Sigmoid colon (tissue), 4 donors: ENCODE measurements around the gene ESR1.

Source experiments
- POLR2A ChIP-seq, 2 donors: fragments of 450-650 bp; IDR thresholded peaks; one replicate each; pipeline ENCODE4 v1.6.1; 2016; ENCODE audit warnings: antibody characterized with exemption in 2 of 2, mild to moderate bottlenecking in 2 of 2, moderate library complexity in 2 of 2
- POLR2AphosphoS5 ChIP-seq, 4 donors: sonication (generic); formaldehyde crosslinking; IDR thresholded peaks; one replicate each; pipeline ENCODE4 v1.6.1; 2017; ENCODE audit warnings: antibody characterized with exemption in 4 of 4
- TF ChIP-seq, protein P1 (sequence below), 4 experiments: fragments of 450-650 bp in 3 of 4; fragments of 200-600 bp in 1 of 4; IDR thresholded peaks; one replicate each; pipeline ENCODE4 v1.5.1; 2016 to 2019; ENCODE audit warnings: antibody characterized with exemption in 4 of 4, mild to moderate bottlenecking in 3 of 4, moderate library complexity in 2 of 4

DNA sequence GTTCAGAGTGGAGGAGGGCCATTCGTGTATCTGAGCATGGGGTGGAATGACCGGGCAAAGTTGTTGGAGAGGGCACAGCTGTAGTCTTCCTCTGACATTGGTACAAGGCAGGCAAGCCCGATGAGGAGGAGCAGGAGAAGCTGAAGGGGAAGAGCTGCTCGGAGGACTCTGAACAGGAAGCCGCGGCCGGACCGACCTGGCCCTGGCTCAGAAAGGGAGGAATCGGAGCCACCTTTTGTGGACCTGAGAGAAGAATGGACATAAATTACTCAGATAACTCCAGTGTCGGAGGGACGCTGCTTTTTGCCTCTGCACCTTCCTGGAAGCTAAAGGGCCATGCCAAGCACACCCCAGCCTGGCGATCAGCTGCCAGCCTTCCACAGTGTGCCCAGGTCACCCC is 315.0 kb downstream of the ESR1 start:
- TF ChIP-seq, protein P1, sequence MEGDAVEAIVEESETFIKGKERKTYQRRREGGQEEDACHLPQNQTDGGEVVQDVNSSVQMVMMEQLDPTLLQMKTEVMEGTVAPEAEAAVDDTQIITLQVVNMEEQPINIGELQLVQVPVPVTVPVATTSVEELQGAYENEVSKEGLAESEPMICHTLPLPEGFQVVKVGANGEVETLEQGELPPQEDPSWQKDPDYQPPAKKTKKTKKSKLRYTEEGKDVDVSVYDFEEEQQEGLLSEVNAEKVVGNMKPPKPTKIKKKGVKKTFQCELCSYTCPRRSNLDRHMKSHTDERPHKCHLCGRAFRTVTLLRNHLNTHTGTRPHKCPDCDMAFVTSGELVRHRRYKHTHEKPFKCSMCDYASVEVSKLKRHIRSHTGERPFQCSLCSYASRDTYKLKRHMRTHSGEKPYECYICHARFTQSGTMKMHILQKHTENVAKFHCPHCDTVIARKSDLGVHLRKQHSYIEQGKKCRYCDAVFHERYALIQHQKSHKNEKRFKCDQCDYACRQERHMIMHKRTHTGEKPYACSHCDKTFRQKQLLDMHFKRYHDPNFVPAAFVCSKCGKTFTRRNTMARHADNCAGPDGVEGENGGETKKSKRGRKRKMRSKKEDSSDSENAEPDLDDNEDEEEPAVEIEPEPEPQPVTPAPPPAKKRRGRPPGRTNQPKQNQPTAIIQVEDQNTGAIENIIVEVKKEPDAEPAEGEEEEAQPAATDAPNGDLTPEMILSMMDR (IDR thresholded peaks at IDR 0.05): no peak
- TF ChIP-seq POLR2A (IDR thresholded peaks at IDR 0.05) (no peak), POLR2AphosphoS5 (IDR thresholded peaks at IDR 0.05) (no peak)
